WTC11 (cell line): ENCODE data around the gene RRAD.
"Not testable (repeated sequence)": the region's sequence is repeated elsewhere in the genome, so short reads cannot be mapped to it uniquely, and the experiment has no call there.

Source experiments
- CREB1 ChIP-seq: sonication (generic); formaldehyde crosslinking; IDR thresholded peaks from 2 replicates; pipeline ENCODE4 v1.8.0; 2023; ENCODE audit warnings: mild to moderate bottlenecking, missing genetic modification reagents
- ETV6 ChIP-seq: sonication (generic); formaldehyde crosslinking; IDR thresholded peaks from 2 replicates; pipeline ENCODE4 v1.8.1; 2022; ENCODE audit warnings: mild to moderate bottlenecking, missing genetic modification reagents
- NR2C2 ChIP-seq: sonication (generic); formaldehyde crosslinking; IDR thresholded peaks from 2 replicates; pipeline ENCODE4 v1.8.0; 2022; ENCODE audit warnings: mild to moderate bottlenecking, missing genetic modification reagents
- ZNF219 ChIP-seq: sonication (generic); formaldehyde crosslinking; IDR thresholded peaks from 2 replicates; pipeline ENCODE4 v1.8.0; 2023; ENCODE audit warnings: missing genetic modification reagents, mild to moderate bottlenecking, borderline replicate concordance
- TF ChIP-seq, protein P1 (sequence below): fragments of 200-600 bp; IDR thresholded peaks from 2 replicates; pipeline ENCODE4 v1.8.0; 2022; ENCODE audit warnings: antibody characterized with exemption
- TF ChIP-seq, protein P2 (sequence below): sonication (generic); formaldehyde crosslinking; IDR thresholded peaks from 2 replicates; pipeline ENCODE4 v1.8.1; 2023; ENCODE audit warnings: mild to moderate bottlenecking, missing genetic modification reagents, borderline replicate concordance
- TF ChIP-seq, protein P3 (sequence below): sonication (generic); formaldehyde crosslinking; conservative IDR thresholded peaks from 2 replicates; pipeline ENCODE4 v1.8.1; 2022; ENCODE audit warnings: mild to moderate bottlenecking, missing genetic modification reagents
- TF ChIP-seq, protein P4 (sequence below): sonication (generic); formaldehyde crosslinking; IDR thresholded peaks from 2 replicates; pipeline ENCODE4 v1.8.0; 2022; ENCODE audit warnings: mild to moderate bottlenecking, missing genetic modification reagents
- TF ChIP-seq, protein P5 (sequence below): sonication (generic); formaldehyde crosslinking; IDR thresholded peaks from 2 replicates; pipeline ENCODE4 v1.8.1; 2023; ENCODE audit warnings: mild to moderate bottlenecking, missing genetic modification reagents, moderate library complexity

DNA sequence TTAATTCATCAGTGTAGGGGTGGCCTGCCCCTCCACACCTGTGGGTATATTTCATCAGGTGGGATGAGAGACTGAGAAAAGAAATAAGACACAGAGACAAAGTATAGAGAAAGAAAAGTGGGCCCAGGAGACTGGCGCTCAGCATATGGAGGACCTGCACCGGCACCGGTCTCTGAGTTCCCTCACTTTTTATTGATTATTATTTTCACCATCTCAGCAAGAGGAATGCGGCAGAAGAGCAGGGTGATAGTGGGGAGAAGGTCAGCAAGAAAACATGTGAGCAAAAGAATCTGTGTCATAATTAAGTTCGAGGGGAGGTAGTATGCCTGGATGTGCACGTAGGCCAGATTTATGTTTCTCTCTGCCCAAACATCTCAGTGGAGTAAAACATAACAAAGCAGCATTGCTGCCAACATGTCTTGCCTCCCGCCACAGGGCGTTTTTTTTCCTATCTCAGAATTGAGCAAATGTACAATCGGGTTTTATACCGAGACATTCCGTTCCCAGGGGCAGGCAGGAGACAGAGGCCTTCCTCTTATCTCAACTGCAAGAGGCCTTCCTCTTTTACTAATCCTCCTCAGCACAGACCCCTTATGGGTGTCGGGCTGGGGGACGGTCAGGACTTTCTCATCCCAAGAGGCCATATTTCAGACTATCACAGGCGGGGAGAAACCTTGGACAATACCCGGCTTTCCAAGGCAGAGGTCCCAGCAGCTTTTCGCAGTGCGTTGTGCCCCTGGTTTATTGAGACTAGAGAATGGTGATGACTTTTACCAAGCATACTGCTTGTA lies 30.2 kb upstream of the RRAD start:
- TF ChIP-seq, protein P1, sequence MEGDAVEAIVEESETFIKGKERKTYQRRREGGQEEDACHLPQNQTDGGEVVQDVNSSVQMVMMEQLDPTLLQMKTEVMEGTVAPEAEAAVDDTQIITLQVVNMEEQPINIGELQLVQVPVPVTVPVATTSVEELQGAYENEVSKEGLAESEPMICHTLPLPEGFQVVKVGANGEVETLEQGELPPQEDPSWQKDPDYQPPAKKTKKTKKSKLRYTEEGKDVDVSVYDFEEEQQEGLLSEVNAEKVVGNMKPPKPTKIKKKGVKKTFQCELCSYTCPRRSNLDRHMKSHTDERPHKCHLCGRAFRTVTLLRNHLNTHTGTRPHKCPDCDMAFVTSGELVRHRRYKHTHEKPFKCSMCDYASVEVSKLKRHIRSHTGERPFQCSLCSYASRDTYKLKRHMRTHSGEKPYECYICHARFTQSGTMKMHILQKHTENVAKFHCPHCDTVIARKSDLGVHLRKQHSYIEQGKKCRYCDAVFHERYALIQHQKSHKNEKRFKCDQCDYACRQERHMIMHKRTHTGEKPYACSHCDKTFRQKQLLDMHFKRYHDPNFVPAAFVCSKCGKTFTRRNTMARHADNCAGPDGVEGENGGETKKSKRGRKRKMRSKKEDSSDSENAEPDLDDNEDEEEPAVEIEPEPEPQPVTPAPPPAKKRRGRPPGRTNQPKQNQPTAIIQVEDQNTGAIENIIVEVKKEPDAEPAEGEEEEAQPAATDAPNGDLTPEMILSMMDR, result not testable (repeated sequence)
- not testable (repeated sequence) for TF ChIP-seq ETV6, ZNF219, NR2C2, CREB1 (CRISPR knock-in tag)
- TF ChIP-seq, protein P2, sequence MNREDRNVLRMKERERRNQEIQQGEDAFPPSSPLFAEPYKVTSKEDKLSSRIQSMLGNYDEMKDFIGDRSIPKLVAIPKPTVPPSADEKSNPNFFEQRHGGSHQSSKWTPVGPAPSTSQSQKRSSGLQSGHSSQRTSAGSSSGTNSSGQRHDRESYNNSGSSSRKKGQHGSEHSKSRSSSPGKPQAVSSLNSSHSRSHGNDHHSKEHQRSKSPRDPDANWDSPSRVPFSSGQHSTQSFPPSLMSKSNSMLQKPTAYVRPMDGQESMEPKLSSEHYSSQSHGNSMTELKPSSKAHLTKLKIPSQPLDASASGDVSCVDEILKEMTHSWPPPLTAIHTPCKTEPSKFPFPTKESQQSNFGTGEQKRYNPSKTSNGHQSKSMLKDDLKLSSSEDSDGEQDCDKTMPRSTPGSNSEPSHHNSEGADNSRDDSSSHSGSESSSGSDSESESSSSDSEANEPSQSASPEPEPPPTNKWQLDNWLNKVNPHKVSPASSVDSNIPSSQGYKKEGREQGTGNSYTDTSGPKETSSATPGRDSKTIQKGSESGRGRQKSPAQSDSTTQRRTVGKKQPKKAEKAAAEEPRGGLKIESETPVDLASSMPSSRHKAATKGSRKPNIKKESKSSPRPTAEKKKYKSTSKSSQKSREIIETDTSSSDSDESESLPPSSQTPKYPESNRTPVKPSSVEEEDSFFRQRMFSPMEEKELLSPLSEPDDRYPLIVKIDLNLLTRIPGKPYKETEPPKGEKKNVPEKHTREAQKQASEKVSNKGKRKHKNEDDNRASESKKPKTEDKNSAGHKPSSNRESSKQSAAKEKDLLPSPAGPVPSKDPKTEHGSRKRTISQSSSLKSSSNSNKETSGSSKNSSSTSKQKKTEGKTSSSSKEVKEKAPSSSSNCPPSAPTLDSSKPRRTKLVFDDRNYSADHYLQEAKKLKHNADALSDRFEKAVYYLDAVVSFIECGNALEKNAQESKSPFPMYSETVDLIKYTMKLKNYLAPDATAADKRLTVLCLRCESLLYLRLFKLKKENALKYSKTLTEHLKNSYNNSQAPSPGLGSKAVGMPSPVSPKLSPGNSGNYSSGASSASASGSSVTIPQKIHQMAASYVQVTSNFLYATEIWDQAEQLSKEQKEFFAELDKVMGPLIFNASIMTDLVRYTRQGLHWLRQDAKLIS (CRISPR knock-in tag), result not testable (repeated sequence)
- TF ChIP-seq, protein P3, sequence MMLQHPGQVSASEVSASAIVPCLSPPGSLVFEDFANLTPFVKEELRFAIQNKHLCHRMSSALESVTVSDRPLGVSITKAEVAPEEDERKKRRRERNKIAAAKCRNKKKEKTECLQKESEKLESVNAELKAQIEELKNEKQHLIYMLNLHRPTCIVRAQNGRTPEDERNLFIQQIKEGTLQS (CRISPR knock-in tag), result not testable (repeated sequence)
- TF ChIP-seq, protein P4, sequence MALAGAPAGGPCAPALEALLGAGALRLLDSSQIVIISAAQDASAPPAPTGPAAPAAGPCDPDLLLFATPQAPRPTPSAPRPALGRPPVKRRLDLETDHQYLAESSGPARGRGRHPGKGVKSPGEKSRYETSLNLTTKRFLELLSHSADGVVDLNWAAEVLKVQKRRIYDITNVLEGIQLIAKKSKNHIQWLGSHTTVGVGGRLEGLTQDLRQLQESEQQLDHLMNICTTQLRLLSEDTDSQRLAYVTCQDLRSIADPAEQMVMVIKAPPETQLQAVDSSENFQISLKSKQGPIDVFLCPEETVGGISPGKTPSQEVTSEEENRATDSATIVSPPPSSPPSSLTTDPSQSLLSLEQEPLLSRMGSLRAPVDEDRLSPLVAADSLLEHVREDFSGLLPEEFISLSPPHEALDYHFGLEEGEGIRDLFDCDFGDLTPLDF, result not testable (repeated sequence)
- TF ChIP-seq, protein P5, sequence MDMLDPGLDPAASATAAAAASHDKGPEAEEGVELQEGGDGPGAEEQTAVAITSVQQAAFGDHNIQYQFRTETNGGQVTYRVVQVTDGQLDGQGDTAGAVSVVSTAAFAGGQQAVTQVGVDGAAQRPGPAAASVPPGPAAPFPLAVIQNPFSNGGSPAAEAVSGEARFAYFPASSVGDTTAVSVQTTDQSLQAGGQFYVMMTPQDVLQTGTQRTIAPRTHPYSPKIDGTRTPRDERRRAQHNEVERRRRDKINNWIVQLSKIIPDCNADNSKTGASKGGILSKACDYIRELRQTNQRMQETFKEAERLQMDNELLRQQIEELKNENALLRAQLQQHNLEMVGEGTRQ, result not testable (repeated sequence)
